Urinary bladder (tissue), 4 donors: Measurements from ENCODE around the gene RHOB. TPM values are rescaled to one million over a fixed set of nuclear protein-coding genes. Genes with fewer than 3 reads are reported as not detected.

Experiments used
- DNase-seq: peaks from one replicate; pipeline ENCODE4 v3.0.0-alpha.2; 2015; ENCODE audit errors: extremely low spot score
- H3K27ac ChIP-seq: one replicate; pipeline ENCODE4 v1.5.1; 2013; ENCODE audit warnings: low read depth, mild to moderate bottlenecking, moderate library complexity
- H3K36me3 ChIP-seq: one replicate; pipeline ENCODE4 v1.6.1; 2013; ENCODE audit warnings: mild to moderate bottlenecking, moderate library complexity; ENCODE audit not compliant: insufficient read depth
- H3K4me1 ChIP-seq: one replicate; pipeline ENCODE4 v1.6.1; 2013; ENCODE audit warnings: mild to moderate bottlenecking, moderate library complexity; ENCODE audit not compliant: insufficient read depth
- H3K4me3 ChIP-seq: one replicate; pipeline ENCODE4 v1.5.1; 2013; ENCODE audit warnings: low read depth, low read length
- WGBS: extraction: QIAGEN DNeasy Blood & Tissue Kit; methylation state at CpG from one replicate; pipeline ENCODE4 v1.1.7; 2013; 5-methylcytosine and 5-hydroxymethylcytosine counted together
- polyA plus RNA-seq: library from polyadenylated mRNA; stranded (reverse); fragments of 200-250 nt; gene quantifications from one replicate; pipeline ENCODE4 v1.2.3, GENCODE V29; 2013
- total RNA-seq: library from RNA; depleted of rRNA; stranded (reverse); fragments of >200 nt; gene quantifications from one replicate; pipeline ENCODE4 v1.2.3, GENCODE V29; 2014
- donor health status: healthy with polysubstance abuse.
- donor health status: healthy.

The RHOB gene
- total and polyA plus RNA-seq, 2 donors: 305 to 1,467 TPM

DNA sequence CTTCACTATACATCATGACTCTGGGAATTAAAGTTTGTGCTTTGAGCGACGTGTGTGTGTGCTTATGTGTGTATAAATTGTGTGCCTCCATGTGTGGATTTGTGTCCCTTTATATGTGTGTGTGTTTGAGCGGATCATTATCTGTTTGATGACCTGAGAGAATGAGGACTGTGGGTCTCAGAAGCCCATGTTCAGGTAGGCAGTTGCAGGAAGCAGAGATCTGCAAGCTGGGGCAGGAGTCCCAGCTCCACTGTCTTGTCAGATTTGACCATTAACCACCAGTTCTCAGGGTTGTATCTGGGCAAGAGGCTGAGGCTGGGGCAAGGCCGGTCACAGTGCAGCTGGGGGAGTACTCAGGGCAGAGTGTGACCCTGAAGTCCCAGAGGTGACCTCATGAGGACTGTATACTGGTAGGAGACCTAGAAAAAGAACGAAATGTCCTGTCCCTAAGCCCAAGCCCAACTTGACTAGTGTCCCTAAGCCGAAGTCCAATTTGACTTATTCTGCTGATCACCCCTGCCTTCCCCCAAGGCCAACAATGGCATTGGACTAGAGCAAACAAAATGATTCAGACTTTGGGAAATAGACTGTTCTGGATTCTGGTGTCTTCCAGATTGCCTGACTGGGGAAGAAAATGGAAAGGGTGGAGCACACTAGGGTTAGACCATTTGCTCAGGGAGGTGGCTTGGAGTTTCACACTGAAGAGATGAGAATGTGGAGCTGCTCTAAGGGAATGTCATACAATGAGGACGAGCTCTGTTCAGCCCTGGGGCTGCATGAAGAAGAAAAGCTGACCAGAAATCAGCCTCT, 28.1 kb downstream of the RHOB start:
- H3K27ac ChIP-seq: no peak overlapping the region
- 88% methylated on average over 7 of the region's 7 CpGs for WGBS

DNA sequence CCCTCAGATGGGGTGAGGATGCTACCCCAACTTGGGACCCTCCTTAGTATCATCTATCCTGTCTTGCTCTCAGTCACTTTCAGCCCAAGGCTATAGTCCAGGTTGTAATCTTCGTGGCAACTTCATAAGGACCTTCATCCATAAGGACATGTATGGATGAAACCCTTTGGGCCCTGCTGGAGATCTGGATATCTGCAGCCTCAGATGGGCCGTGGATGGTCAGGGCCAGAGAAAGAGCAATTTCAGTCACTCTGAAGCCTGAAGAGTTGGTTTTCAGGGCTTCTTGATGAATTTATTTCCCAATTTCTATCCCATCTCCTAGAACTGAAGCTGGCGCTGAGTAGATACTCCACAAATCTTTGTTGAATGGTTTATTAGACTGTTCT, 28.7 kb downstream of the RHOB start:
- no peak for DNase-seq
- H3K4me1 ChIP-seq: no peaks in the 10 kb centered on the region
- H3K4me3 ChIP-seq: no peak overlapping the region
- no peak overlapping the region for H3K27ac ChIP-seq
- no peaks in the 10 kb centered on the region for H3K36me3 ChIP-seq
- WGBS: 96% methylated on average over 3 of the region's 3 CpGs

More for the DNA sequence above, 28.1 kb downstream of the RHOB start:
- Histone ChIP-seq H3K36me3 (no peaks in the 10 kb centered on the region), H3K4me1 (no peaks in the 10 kb centered on the region), H3K4me3 (no peak overlapping the region)
- no peak for DNase-seq

DNA sequence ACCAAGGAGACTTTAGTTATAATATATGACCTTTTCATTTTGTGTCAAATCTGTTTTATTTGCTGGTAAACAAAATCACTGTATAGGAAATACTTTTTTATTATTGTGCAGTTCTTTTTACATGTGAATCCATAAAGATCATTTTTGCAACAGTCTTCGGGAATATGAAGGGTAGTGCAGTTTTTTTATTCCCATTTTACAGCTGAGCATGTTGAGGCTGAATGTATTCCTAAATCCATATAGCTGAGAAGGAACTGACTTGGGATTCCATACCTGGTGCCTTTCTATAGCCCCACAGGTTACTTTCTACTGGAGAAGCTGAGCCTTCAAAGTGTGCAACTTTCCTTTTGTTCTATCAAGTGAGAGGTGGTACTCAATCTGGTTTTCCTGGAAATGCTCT, 29.6 kb downstream of the RHOB start:
- Histone ChIP-seq H3K4me3 (no peak overlapping the region), H3K4me1 (no peaks in the 10 kb centered on the region), H3K36me3 (no peaks in the 10 kb centered on the region), H3K27ac (no peak overlapping the region)
- no peak for DNase-seq
- WGBS: 97% methylated on average over 1 of the region's 1 CpG

DNA sequence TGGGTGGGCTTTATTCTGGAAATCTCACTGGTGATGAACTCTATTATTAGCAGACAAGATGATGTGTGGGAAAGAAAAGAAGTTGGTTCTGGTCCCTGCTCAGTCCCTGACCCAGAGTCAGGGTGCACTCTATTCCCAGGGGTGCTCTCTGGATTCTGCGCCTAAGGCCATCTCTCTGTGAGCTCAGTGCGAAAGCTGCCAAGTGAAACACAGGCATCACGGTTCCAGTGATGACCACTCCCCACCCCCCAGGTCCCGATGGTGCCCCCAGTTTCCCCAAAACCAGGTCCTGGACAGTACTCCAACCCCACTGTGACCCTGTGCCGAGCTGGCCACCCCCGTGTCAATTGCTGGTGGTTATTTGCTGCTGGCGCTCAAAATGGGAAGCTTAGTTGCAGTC, 30.1 kb downstream of the RHOB start:
- no peaks in the 10 kb centered on the region for H3K4me1 ChIP-seq
- H3K4me3 ChIP-seq: no peak overlapping the region
- 90% methylated on average over 7 of the region's 7 CpGs for WGBS
- no peak overlapping the region for H3K27ac ChIP-seq
- no peak for DNase-seq
- H3K36me3 ChIP-seq: no peaks in the 10 kb centered on the region

DNA sequence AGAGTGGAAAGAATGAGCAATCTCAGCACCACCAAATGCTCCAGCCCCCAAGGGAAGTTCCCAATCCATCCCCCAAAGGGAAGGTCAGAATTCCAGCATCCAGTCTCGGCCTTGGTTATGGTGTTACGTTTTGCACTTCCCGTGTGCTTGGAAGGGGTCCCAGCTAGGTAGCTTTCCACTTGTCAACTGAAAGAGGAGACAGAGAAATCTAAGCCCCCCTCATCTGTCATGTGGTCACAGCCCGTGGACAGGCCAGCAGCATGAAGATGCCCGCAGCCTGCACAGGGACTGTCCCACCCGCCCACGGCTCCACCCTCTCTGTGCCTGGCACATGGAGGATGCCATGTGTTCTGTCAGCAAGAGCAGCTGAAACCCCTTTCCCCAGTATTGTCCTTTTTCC, 32.1 kb downstream of the RHOB start:
- H3K27ac ChIP-seq: no peak overlapping the region
- no peak for DNase-seq
- no peak overlapping the region for H3K4me3 ChIP-seq
- WGBS: 92% methylated on average over 7 of the region's 7 CpGs
- H3K36me3 ChIP-seq: no peaks in the 10 kb centered on the region
- no peaks in the 10 kb centered on the region for H3K4me1 ChIP-seq

DNA sequence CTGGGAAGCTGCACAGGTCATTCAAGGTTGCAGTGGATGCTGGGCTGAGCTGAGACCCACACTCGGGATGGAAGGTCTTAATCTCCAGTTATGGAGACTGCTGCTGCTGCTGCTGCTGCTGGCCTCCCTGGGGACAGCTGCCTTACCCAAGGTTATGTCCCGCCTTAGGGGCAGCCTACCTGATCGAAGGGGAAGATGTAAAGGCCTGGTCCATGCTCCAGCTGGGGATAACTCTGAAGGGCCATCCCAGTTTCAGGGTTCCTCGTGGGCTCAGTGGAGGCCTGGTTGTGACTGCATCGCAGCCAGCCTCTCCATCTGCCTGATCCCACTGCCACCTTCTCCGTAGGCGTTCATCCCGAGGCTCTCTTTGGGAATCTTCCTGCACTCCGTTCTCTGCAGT, 33.0 kb downstream of the RHOB start:
- Histone ChIP-seq H3K27ac (no peak overlapping the region), H3K4me3 (no peak overlapping the region), H3K4me1 (no peaks in the 10 kb centered on the region), H3K36me3 (no peaks in the 10 kb centered on the region)
- 90% methylated on average over 9 of the region's 9 CpGs for WGBS
- no peak for DNase-seq

DNA sequence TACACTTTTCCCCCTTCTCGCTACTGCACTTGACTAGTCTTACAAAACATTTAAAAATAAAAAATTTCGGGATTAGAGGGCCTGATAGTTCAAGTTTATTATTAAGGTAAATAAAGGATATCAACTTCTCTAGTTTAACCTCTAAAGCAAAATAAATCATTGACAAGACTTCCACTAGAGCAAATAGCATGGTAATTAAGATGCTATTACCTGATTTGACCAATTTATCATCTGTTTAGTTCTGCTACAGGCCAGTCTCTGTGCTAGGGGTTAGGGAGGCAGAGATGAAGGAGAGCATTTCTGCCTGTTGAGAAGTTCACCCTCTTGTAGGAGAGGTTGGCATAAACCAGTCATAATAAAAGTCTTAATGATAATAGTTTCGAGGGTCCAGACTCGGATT, 34.0 kb downstream of the RHOB start:
- no peak for DNase-seq
- no peak overlapping the region for H3K27ac ChIP-seq
- H3K4me3 ChIP-seq: no peak overlapping the region
- H3K4me1 ChIP-seq: no peaks in the 10 kb centered on the region
- 72% methylated on average over 4 of the region's 4 CpGs for WGBS
- H3K36me3 ChIP-seq: no peaks in the 10 kb centered on the region

DNA sequence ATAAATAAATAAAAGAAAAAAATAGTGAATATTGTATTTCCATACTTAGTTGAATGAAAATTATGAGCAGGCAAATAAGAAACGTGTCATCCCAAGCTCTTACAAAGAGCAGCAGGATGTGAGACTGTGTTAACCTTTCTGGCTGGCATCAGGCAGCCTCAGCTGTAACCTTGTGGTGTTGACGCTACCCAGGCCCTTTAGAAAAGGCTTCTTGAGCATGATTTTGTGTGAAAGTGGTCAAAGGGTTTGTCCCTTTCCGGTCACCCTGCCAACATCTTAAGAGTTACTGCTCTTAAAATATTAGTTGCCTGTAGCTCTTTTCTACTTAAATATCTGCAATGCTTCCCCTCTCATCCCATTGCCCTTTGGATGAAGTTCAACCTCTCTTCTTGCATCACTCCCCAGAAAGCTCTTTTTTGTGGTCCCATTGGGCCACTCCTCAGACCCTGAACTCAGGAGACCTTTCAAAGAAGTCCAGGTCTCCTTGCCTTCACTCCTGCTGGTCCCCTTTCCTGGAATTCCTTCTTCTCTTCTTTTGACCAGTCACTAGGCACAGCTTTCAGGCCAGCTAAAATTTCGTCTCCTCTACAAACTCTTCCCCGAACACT, 35.0 kb downstream of the RHOB start:
- Histone ChIP-seq H3K36me3 (no peaks in the 10 kb centered on the region), H3K4me1 (no peaks in the 10 kb centered on the region), H3K4me3 (no peak overlapping the region), H3K27ac (no peak overlapping the region)
- 86% methylated on average over 5 of the region's 5 CpGs for WGBS
- no peak for DNase-seq

DNA sequence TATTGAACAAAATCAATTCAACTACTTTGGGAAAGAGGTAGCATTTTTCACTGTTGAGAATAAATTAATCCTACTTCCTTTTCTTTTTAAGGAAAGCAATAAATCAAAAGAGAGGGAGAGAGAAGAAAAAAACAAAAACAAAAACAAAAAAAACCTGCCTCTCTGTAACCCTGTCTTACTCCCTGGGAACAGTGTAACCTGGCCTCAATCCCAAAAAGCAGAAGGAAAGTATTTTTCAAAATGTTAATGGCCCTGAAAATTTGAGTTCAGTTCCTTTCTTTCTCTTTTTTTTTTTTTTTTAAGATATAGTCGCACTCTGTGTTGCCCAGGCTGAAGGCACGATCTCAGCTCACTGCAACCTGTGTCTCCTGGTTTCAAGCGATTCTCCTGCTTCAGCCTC, 35.9 kb downstream of the RHOB start:
- Histone ChIP-seq H3K4me1 (no peaks in the 10 kb centered on the region), H3K27ac (no peak overlapping the region), H3K4me3 (no peak overlapping the region), H3K36me3 (no peaks in the 10 kb centered on the region)
- WGBS: 89% methylated on average over 3 of the region's 3 CpGs
- DNase-seq: no peak

DNA sequence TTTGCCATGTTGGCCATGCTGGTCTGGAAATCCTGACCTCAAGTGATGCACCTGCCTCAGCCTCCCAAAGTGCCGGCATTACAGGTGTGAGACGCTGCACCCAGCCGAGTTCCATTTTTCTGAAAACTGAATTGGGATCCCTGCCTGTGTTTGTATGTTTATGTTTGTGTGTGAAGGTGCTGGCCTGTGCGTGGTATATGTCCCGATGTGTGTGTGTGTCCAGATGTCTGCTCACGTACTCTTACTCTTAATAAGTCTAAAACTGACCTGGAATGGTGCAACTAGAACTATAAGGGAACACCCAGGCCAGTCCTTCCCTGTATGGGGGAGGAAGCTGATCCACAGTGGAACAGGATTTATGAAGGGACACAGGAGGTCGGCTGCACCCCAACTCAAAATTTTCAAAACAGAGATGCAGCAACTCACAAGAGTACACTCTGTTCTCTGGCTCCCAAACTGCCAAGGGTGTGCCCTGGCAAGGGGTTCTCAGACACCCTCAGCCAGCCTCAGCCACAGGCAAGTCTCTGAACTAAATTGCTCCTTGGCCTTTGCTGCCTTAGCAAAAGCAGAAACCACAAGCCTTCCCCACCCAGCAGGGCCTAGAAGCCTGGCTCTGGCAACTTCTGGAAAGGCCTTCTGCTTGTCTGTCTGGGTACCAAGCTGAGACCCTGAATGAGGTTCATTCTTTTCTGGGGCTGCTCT, 36.5 kb downstream of the RHOB start:
- Histone ChIP-seq H3K27ac (no peak overlapping the region), H3K4me1 (no peaks in the 10 kb centered on the region), H3K4me3 (no peak overlapping the region), H3K36me3 (no peaks in the 10 kb centered on the region)
- DNase-seq: no peak
- WGBS: 91% methylated on average over 7 of the region's 7 CpGs

DNA sequence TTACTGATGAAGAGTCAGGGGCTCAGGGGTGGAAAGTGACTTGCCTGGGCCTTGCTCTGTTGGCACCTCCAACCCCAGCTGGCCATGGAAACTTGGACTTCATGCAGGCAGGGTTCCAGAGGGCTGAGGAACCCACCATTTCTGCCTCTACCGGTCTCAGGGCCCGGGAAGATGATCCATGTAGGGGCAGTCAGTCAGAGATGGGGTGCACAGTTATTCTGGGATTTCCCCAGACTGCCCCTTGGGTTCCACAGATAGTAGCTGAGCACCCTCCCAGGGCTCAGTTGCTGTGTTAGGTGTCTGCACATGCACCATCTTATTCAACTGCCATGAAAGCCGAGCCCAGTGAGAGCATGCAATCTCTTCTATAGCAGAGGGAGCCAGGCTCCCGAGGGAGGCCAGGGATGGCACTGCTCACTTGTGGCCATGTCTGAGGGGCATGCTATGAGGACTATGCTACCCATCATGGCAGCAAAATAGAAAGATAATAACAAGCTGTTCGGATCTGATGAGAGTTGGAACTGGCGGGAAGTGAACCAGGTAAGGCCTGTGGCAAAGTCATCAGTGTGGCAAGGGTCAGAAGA, 37.3 kb downstream of the RHOB start:
- no peaks in the 10 kb centered on the region for H3K4me1 ChIP-seq
- WGBS: 97% methylated on average over 6 of the region's 6 CpGs

DNA sequence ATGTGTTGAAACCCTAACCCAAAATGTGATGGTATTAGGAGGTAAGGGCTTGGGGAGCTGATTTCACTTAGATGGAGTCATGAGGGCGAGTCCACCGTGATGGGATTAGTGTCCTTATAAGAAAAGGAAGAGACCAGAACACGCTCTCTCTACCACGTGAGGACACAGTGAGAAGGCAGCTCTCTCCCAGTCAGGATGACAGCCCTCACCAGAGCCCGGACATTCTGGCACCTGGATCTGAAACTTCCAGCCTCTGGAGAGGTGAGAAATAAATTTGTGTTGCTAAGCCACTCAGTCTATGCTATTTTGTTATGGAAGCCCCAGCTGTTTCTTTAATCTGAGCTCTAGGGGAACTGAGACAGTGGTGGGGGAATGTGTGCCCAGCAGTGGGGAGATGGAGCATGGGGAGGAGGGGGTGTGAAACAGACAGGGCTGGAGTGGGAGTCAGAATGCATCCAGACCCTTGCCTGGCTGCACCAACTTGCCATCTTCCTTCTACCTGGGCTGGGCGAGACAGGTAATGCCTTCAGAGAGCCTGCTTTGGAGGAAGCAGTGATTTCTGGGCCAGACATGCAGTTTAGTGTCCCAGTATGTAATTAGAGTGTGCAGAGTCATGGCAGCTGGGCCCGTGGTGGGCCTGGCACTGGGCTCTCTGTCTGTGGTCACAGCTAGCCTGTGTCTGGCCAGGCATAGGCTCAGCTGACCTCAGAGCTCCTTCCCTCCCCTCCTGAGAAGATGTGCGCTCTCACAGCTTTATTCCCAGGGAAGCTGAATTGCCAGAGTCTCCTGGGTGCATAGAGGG, 38.1 kb downstream of the RHOB start:
- WGBS: 90% methylated on average over 8 of the region's 8 CpGs
- no peak for DNase-seq
- H3K27ac ChIP-seq: no peak overlapping the region
- H3K4me1 ChIP-seq: no peaks in the 10 kb centered on the region
- no peaks in the 10 kb centered on the region for H3K36me3 ChIP-seq
- no peak overlapping the region for H3K4me3 ChIP-seq

More for the DNA sequence above, 37.3 kb downstream of the RHOB start:
- no peak for DNase-seq
- Histone ChIP-seq H3K4me3 (no peak overlapping the region), H3K36me3 (no peaks in the 10 kb centered on the region), H3K27ac (no peak overlapping the region)
